Endodermal cell (in vitro differentiated cells): ENCODE measurements around the gene TULP1. TPM values are rescaled to one million over a fixed set of nuclear protein-coding genes. Genes with fewer than 3 reads are reported as not detected.
A peak's percentile ranks its signal among the peaks of the same experiment; 100 is the strongest.
"Not testable (repeated sequence)": the region's sequence is repeated elsewhere in the genome, so short reads cannot be mapped to it uniquely, and the experiment has no call there.

Experiments
- DNase-seq: peaks from one replicate; pipeline ENCODE4 v3.0.0-alpha.2; 2017
- H3K27ac ChIP-seq: 2 replicates; pipeline ENCODE4 v1.5.1; 2013; ENCODE audit warnings: mild to moderate bottlenecking, low read depth, low read length, moderate library complexity
- H3K27me3 ChIP-seq: 2 replicates; pipeline ENCODE4 v1.6.1; 2013; ENCODE audit warnings: mild to moderate bottlenecking, low read length, moderate library complexity; ENCODE audit not compliant: insufficient read depth, control insufficient read depth, poor library complexity, severe bottlenecking
- H3K36me3 ChIP-seq: 2 replicates; pipeline ENCODE4 v1.7.0; 2013; ENCODE audit warnings: mild to moderate bottlenecking, low read length, moderate library complexity; ENCODE audit not compliant: control insufficient read depth, insufficient read depth
- H3K4me1 ChIP-seq: one replicate; pipeline ENCODE4 v1.7.0; 2013; ENCODE audit warnings: low read length; ENCODE audit not compliant: control insufficient read depth, insufficient read depth
- H3K4me3 ChIP-seq: 2 replicates; pipeline ENCODE4 v1.5.1; 2013; ENCODE audit warnings: mild to moderate bottlenecking, low read length, moderate library complexity
- H3K9ac ChIP-seq: 2 replicates; pipeline ENCODE4 v1.6.1; 2013; ENCODE audit warnings: mild to moderate bottlenecking, low read length, moderate library complexity; ENCODE audit not compliant: poor library complexity, severe bottlenecking; ENCODE audit errors: extremely low read depth
- H3K9me3 ChIP-seq: 2 replicates; pipeline ENCODE4 v1.6.1; 2013; ENCODE audit warnings: mild to moderate bottlenecking, low read length, moderate library complexity; ENCODE audit not compliant: control insufficient read depth
- H3K27ac Mint-ChIP-seq: 2 replicates; pipeline ENCODE4 v1.8.0; 2020; ENCODE audit warnings: mixed read lengths
- H3K27me3 Mint-ChIP-seq: 2 replicates; pipeline ENCODE4 v1.8.0; 2021; ENCODE audit warnings: mild to moderate bottlenecking, mixed read lengths; ENCODE audit not compliant: insufficient read depth
- H3K36me3 Mint-ChIP-seq: 2 replicates; pipeline ENCODE4 v1.8.0; 2020; ENCODE audit warnings: low read depth, mixed read lengths
- H3K4me1 Mint-ChIP-seq: 2 replicates; pipeline ENCODE4 v1.8.0; 2020; ENCODE audit warnings: mixed read lengths
- H3K4me3 Mint-ChIP-seq: 2 replicates; pipeline ENCODE4 v1.8.0; 2020; ENCODE audit warnings: mild to moderate bottlenecking, moderate library complexity, mixed read lengths
- H3K9me3 Mint-ChIP-seq: 2 replicates; pipeline ENCODE4 v1.8.0; 2020; ENCODE audit warnings: mild to moderate bottlenecking, mixed read lengths
- CTCF ChIP-seq: fragments of 200-600 bp; sonication (generic); conservative IDR thresholded peaks from 2 replicates; pipeline ENCODE4 v1.5.0; 2021; ENCODE audit warnings: antibody characterized with exemption, mild to moderate bottlenecking
- whole genome bisulfite sequencing, 2 experiments: methylation state at CpG; one replicate each; pipeline versions ENCODE4 v1.1.5 to v1.1.7; 2013; ENCODE audit warnings: missing lambda C conversion rate in 2 of 2, mixed read lengths in 1 of 2; ENCODE audit not compliant: insufficient coverage in 1 of 2, insufficient read length in 1 of 2; 5-methylcytosine and 5-hydroxymethylcytosine counted together
- total RNA-seq, 2 donors: library from RNA; stranded (reverse); fragmentation: NEBNext Ultra II Directional in 1 of 2; extraction: Animal tissue kit (Norgen Biotek cat#: 25700) in 1 of 2; gene quantifications; 2 replicates in 1 of 2; 3 replicates in 1 of 2; pipeline ENCODE4 v1.2.1, GENCODE V29; 2021

TULP1 gene
- total RNA-seq, 2 donors from 2014 or later: 0.29 to 4.0 TPM

- no peaks in the 10 kb centered on the region for H3K4me1 Mint-ChIP-seq
- 74 to 91% methylated on average over 5 to 6 of the region's 6 CpGs for WGBS, 2 experiments
Observed at GRCh38 chr6:35516712-35517111, 4.0 kb upstream of the TULP1 start.

GRCh38 chr6:35515939-35516338 is 3.2 kb upstream of the TULP1 start:
- not testable (repeated sequence) for H3K36me3 ChIP-seq, H3K27ac ChIP-seq, H3K27me3 Mint-ChIP-seq, H3K36me3 Mint-ChIP-seq, H3K4me1 Mint-ChIP-seq, H3K4me3 ChIP-seq, H3K27me3 ChIP-seq, H3K4me1 ChIP-seq, H3K27ac Mint-ChIP-seq, H3K4me3 Mint-ChIP-seq, H3K9me3 ChIP-seq, H3K9me3 Mint-ChIP-seq, H3K9ac ChIP-seq
- DNase-seq: peak; percentile 57
- 90 to 95% methylated on average over 6 of the region's 6 CpGs for WGBS, 2 experiments
- TF ChIP-seq CTCF: peak; percentile 34

More at GRCh38 chr6:35516712-35517111, 4.0 kb upstream of the TULP1 start:
- Mint-ChIP-seq H3K36me3 (no peaks in the 10 kb centered on the region), H3K27ac (no peak overlapping the region), H3K9me3 (no peaks in the 10 kb centered on the region), H3K27me3 (no peaks in the 10 kb centered on the region), H3K4me3 (no peak overlapping the region)
- Histone ChIP-seq H3K27me3 (no peaks in the 10 kb centered on the region), H3K9me3 (no peaks in the 10 kb centered on the region), H3K36me3 (no peaks in the 10 kb centered on the region), H3K4me1 (no peaks in the 10 kb centered on the region), H3K4me3 (no peak overlapping the region), H3K9ac (no peak overlapping the region), H3K27ac (no peak overlapping the region)
- TF ChIP-seq CTCF: no peak
- no peak for DNase-seq

GRCh38 chr6:35514587-35514986 is 1.9 kb upstream of the TULP1 start:
- H3K27ac Mint-ChIP-seq: no peak overlapping the region
- H3K9me3 Mint-ChIP-seq: no peaks in the 10 kb centered on the region
- no peak for DNase-seq
- Histone ChIP-seq H3K4me3 (no peak overlapping the region), H3K27ac (no peak overlapping the region), H3K9ac (no peak overlapping the region), H3K36me3 (no peaks in the 10 kb centered on the region), H3K27me3 (no peaks in the 10 kb centered on the region), H3K9me3 (no peaks in the 10 kb centered on the region), H3K4me1 (no peaks in the 10 kb centered on the region)
- no peak for TF ChIP-seq CTCF
- no peaks in the 10 kb centered on the region for H3K36me3 Mint-ChIP-seq
- peaks cover 3% of the 10 kb centered on the region for H3K27me3 Mint-ChIP-seq
- 86 to 91% methylated on average over 1 to 4 of the region's 4 CpGs for WGBS, 2 experiments
- H3K4me3 Mint-ChIP-seq: no peak overlapping the region
- no peaks in the 10 kb centered on the region for H3K4me1 Mint-ChIP-seq
